HL-60 (cell line): ENCODE data around the gene BAIAP2.

Experiments used
- DNase-seq, 2 experiments: peaks; one replicate each; pipeline ENCODE4 v3.0.0-alpha.2; 2010 to 2020; ENCODE audit warnings: low read depth in 1 of 2, low spot score in 1 of 2
- H3K27ac ChIP-seq: fragments of 250-450 bp; sonication (Bioruptor Pico); replicated peaks from 2 replicates; pipeline ENCODE4 v1.5.1; 2020; ENCODE audit warnings: mild to moderate bottlenecking, moderate library complexity
- H3K27me3 ChIP-seq: fragments of 250-450 bp; sonication (Bioruptor Pico); 2 replicates; pipeline ENCODE4 v1.5.1; 2021; ENCODE audit warnings: mild to moderate bottlenecking, moderate library complexity; ENCODE audit not compliant: insufficient read depth, poor library complexity, severe bottlenecking
- H3K4me3 ChIP-seq: replicated peaks from 2 replicates; pipeline ENCODE4 v1.5.1; 2011; ENCODE audit warnings: mild to moderate bottlenecking, control low read depth, low read length; ENCODE audit not compliant: insufficient read depth
- CTCF ChIP-seq: IDR thresholded peaks from one replicate; pipeline ENCODE4 v1.5.1; 2011; ENCODE audit warnings: low read length, control low read depth, inconsistent platforms; ENCODE audit not compliant: insufficient read depth
- GABPA ChIP-seq: IDR thresholded peaks from 2 replicates; pipeline ENCODE4 v1.6.1; 2012; ENCODE audit warnings: low read depth
- POLR2AphosphoS5 ChIP-seq: IDR thresholded peaks from 2 replicates; pipeline ENCODE4 v1.6.1; 2012; ENCODE audit warnings: low read depth
- REST ChIP-seq: IDR thresholded peaks from 2 replicates; pipeline ENCODE4 v1.6.1; 2012; ENCODE audit warnings: low read depth; ENCODE audit not compliant: insufficient replicate concordance
- SPI1 ChIP-seq: IDR thresholded peaks from 2 replicates; pipeline ENCODE4 v1.6.1; 2012; ENCODE audit warnings: low read depth, mild to moderate bottlenecking, borderline replicate concordance

BAIAP2 gene

GRCh38 chr17:81125573-81126081 lies 90.7 kb downstream of the BAIAP2 start:
- peak in 1 of 2 experiments; percentile 25 for DNase-seq
- Histone ChIP-seq H3K27me3 (no peaks in the 10 kb centered on the region), H3K27ac (no peak overlapping the region), H3K4me3 (no peak overlapping the region)
- TF ChIP-seq POLR2AphosphoS5: no peak
- no peak for TF ChIP-seq REST
- no peak for TF ChIP-seq SPI1

GRCh38 chr17:81126281-81127132 lies 91.6 kb downstream of the BAIAP2 start:
- Histone ChIP-seq H3K4me3 (no peak overlapping the region), H3K27me3 (no peaks in the 10 kb centered on the region), H3K27ac (no peak overlapping the region)
- no peak for TF ChIP-seq CTCF
- TF ChIP-seq POLR2AphosphoS5: no peak
- TF ChIP-seq REST: no peak
- no peak for TF ChIP-seq SPI1
- TF ChIP-seq GABPA: no peak
- DNase-seq: no peak

GRCh38 chr17:81127133-81127455 lies 92.1 kb downstream of the BAIAP2 start:
- H3K27me3 ChIP-seq: no peaks in the 10 kb centered on the region
- no peak overlapping the region for H3K4me3 ChIP-seq
- no peak for DNase-seq
- no peak overlapping the region for H3K27ac ChIP-seq
- TF ChIP-seq GABPA: no peak
- TF ChIP-seq CTCF: no peak
- no peak for TF ChIP-seq SPI1
- TF ChIP-seq REST: no peak
- TF ChIP-seq POLR2AphosphoS5: no peak
